GM10266 (cell line): ENCODE measurements around the gene NOS3.
"Not testable (repeated sequence)": the region's sequence is repeated elsewhere in the genome, so short reads cannot be mapped to it uniquely, and the experiment has no call there.

ENCODE experiments used
- DNase-seq: peaks from one replicate; pipeline ENCODE4 v3.0.0; 2012; ENCODE audit errors: extremely low spot score
- CTCF ChIP-seq: IDR thresholded peaks from 2 replicates; pipeline ENCODE4 v1.5.1; 2012; ENCODE audit warnings: mild to moderate bottlenecking, low read depth; ENCODE audit not compliant: control insufficient read depth, insufficient read depth; ENCODE audit errors: missing control alignments

Gene NOS3

GRCh38 chr7:151035026-151035717 lies 44.4 kb downstream of the NOS3 start:
- no peak for TF ChIP-seq CTCF
- DNase-seq: no peak

DNA sequence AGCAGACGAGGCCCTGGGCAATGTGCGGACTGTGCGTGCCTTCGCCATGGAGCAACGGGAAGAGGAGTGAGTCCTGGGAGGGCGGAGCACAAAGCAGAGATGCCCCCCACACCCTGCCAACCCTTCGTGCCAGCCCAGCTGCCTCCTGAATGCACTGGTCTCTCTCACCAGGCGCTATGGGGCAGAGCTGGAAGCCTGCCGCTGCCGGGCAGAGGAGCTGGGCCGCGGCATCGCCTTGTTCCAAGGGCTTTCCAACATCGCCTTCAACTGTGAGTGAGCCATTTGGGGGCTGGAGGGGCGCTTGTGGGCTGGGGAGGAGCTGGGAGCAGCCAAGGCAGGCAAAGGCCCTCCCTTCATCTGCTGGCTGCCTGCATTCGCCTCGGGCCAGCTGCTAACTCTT lies 45.1 kb downstream of the NOS3 start:
- DNase-seq: no peak
- no peak for TF ChIP-seq CTCF

GRCh38 chr7:151038951-151039849 lies 48.4 kb downstream of the NOS3 start:
- TF ChIP-seq CTCF: no peak
- peak; percentile 34 for DNase-seq

GRCh38 chr7:151039850-151040548 lies 49.2 kb downstream of the NOS3 start:
- TF ChIP-seq CTCF: no peak

GRCh38 chr7:151040616-151041375 lies 50.0 kb downstream of the NOS3 start:
- no peak for TF ChIP-seq CTCF
- no peak for DNase-seq

More at GRCh38 chr7:151039850-151040548, 49.2 kb downstream of the NOS3 start:
- DNase-seq: no peak

- not testable (repeated sequence) for DNase-seq
Measured at GRCh38 chr7:151043449-151043848, 52.6 kb downstream of the NOS3 start.

GRCh38 chr7:151043959-151044358 lies 53.1 kb downstream of the NOS3 start:
- TF ChIP-seq CTCF: no peak
- no peak for DNase-seq
